ENCODE results near the gene PLAC8L1. TPM values are rescaled to one million over a fixed set of nuclear protein-coding genes. Genes with fewer than 3 reads are reported as not detected.

The PLAC8L1 gene
- total and polyA plus RNA-seq, 2 of the 4 experiments (the other 2 are of a cell fraction), result 0.27 TPM; not detected in 1

GRCh38 chr5:146070746-146071145 lies 34.6 kb downstream of the PLAC8L1 start:
- H4K5ac ChIP-seq (ENCODE audit: low read depth, low read length), result no peak overlapping the region
- no peak overlapping the region for H3K27ac ChIP-seq (ENCODE audit: insufficient read depth, low read length)
- H3K27me3 ChIP-seq (ENCODE audit: control insufficient read depth, insufficient read depth, low read length), result peaks cover 10% of the 10 kb centered on the region; the same call in 1 of the 2 replicates
- H3K36me3 ChIP-seq (ENCODE audit: control insufficient read depth, insufficient read depth, low read length), result no peaks in the 10 kb centered on the region
- no peak overlapping the region for H3K9ac ChIP-seq (ENCODE audit: low read depth, low read length)
- H3K14ac ChIP-seq (replicated peaks; ENCODE audit: low read depth, low read length), result no peak overlapping the region
- no peaks in the 10 kb centered on the region for H3K4me1 ChIP-seq (ENCODE audit: control insufficient read depth, insufficient read depth, low read length)
- no peak overlapping the region for H2AFZ ChIP-seq (replicated peaks; ENCODE audit: low read length, poor library complexity)
- H2BK5ac ChIP-seq (ENCODE audit: low read depth, low read length, poor library complexity, severe bottlenecking), result no peak overlapping the region
- no peak overlapping the region for H3K56ac ChIP-seq (ENCODE audit: extremely low read depth, insufficient read depth, low read length)
- ATAC-seq (ENCODE audit: low read depth), result no peak
- no peak for DNase-seq
- H3K9me3 ChIP-seq (ENCODE audit: control insufficient read depth, insufficient read depth, low read length), result no peaks in the 10 kb centered on the region
- in situ Hi-C loops (cut with MboI; ENCODE audit: low sequenced_read_pairs) (no loop called here), intact Hi-C loops (cut with micrococcal nuclease) (no loop called here), dilution Hi-C loops (cut with HindIII; ENCODE audit: low sequenced_read_pairs, unreplicated experiment) (no loop called here)
- H3K79me1 ChIP-seq (ENCODE audit: low read depth in 1 of 2, low read length in 2 of 2), result no peaks in the 10 kb centered on the region
- H4K20me1 ChIP-seq (ENCODE audit: insufficient read depth, low read length), result no peaks in the 10 kb centered on the region
- BruUV-seq (replicated peaks), result no TSS peak
- no peak for TF ChIP-seq NFE2L2 (IDR thresholded peaks at IDR 0.05; ENCODE audit: low read depth, low read length)
- no peak for TF ChIP-seq POLR2A (IDR thresholded peaks at IDR 0.05; ENCODE audit: low read depth, low read length)
- no peak for TF ChIP-seq FOS (IDR thresholded peaks at IDR 0.05; ENCODE audit: low read depth, low read length)
- no peak for TF ChIP-seq USF2 (IDR thresholded peaks at IDR 0.05; ENCODE audit: low read depth, low read length)
- no peak for TF ChIP-seq SMC3 (IDR thresholded peaks at IDR 0.05; ENCODE audit: low read depth, low read length)
- TF ChIP-seq MXI1 (IDR thresholded peaks at IDR 0.05; ENCODE audit: borderline replicate concordance, low read depth, low read length), result no peak
- no peak for TF ChIP-seq RAD21 (IDR thresholded peaks at IDR 0.05; ENCODE audit: low read length)
- TF ChIP-seq CTCF (conservative IDR thresholded peaks at IDR 0.05; ENCODE audit: low read depth, low read length), result no peak
- TF ChIP-seq MAZ (IDR thresholded peaks at IDR 0.05; ENCODE audit: borderline replicate concordance, low read depth, low read length), result no peak
- no peak for TF ChIP-seq RCOR1 (IDR thresholded peaks at IDR 0.05; ENCODE audit: insufficient replicate concordance, low read length)
- no peak for TF ChIP-seq MAFK (IDR thresholded peaks at IDR 0.05; ENCODE audit: low read depth, low read length)
- no peak for TF ChIP-seq CHD1 (IDR thresholded peaks at IDR 0.05; ENCODE audit: low read depth, low read length)
- no peak for TF ChIP-seq RFX5 (IDR thresholded peaks at IDR 0.05; ENCODE audit: low read depth, low read length)
- TF ChIP-seq BHLHE40 (IDR thresholded peaks at IDR 0.05; ENCODE audit: low read depth, low read length), result no peak
- TF ChIP-seq ELK1 (IDR thresholded peaks at IDR 0.05; ENCODE audit: borderline replicate concordance, low read depth, low read length), result no peak
- no peak for TF ChIP-seq CEBPB (IDR thresholded peaks at IDR 0.05; ENCODE audit: low read depth, low read length)
- H2BK15ac ChIP-seq (ENCODE audit: low read depth, low read length), result no peak overlapping the region
- ChIA-PET CTCF (no interaction called here), POLR2A (ENCODE audit: unreplicated experiment) (no interaction called here)
- no peak overlapping the region for H4K8ac ChIP-seq (ENCODE audit: low read depth in 2 of 2, low read length in 2 of 2)
- no peaks in the 10 kb centered on the region for H3K9me1 ChIP-seq (ENCODE audit: insufficient read depth, low read length)
- H3K18ac ChIP-seq (ENCODE audit: low read depth, low read length), result no peak overlapping the region
- no peak overlapping the region for H3K4me3 ChIP-seq (ENCODE audit: insufficient read depth, low read depth, low read length)
- no peak overlapping the region for H3K23ac ChIP-seq (ENCODE audit: low read depth, low read length)
- H3K4ac ChIP-seq (ENCODE audit: low read depth, low read length), result no peak overlapping the region
- no peak overlapping the region for H2AK9ac ChIP-seq (replicated peaks; ENCODE audit: low read depth, low read length, poor library complexity)
- H2AK5ac ChIP-seq (ENCODE audit: low read depth, low read length), result no peak overlapping the region
- no peak overlapping the region for H2BK120ac ChIP-seq (ENCODE audit: low read depth, low read length)
- H2BK20ac ChIP-seq (ENCODE audit: low read depth, low read length), result no peak overlapping the region
- no peak overlapping the region for H3K4me2 ChIP-seq (ENCODE audit: low read depth, low read length)
- H4K91ac ChIP-seq (ENCODE audit: insufficient read depth, low read depth, low read length), result no peak overlapping the region
- WGBS, 2 experiments (ENCODE audit: extremely low coverage in 2 of 2, insufficient read length in 1 of 2), result 100% methylated on average over 2 of the region's 3 CpGs; no CpG with 5 or more reads in 1 of the 2 experiments

Data from IMR-90 (cell line).